K562 (cell line): ENCODE results near the gene CMTM8. TPM values are rescaled to one million over a fixed set of nuclear protein-coding genes. Genes with fewer than 3 reads are reported as not detected.
A peak's percentile ranks its signal among the peaks of the same experiment; 100 is the strongest.

Experiments used
- KDM1A ChIP-seq, 2 experiments: fragments of 450-650 bp; IDR thresholded peaks; 2 replicates each; pipeline ENCODE4 v1.6.1; 2016; ENCODE audit warnings: mild to moderate bottlenecking in 2 of 2
- MAFG ChIP-seq: fragments of 450-650 bp; conservative IDR thresholded peaks from 2 replicates; pipeline ENCODE4 v1.6.1; 2016; ENCODE audit warnings: missing genetic modification characterization, missing compliant biosample characterization
- MAFK ChIP-seq: IDR thresholded peaks from 2 replicates; pipeline ENCODE4 v1.6.1; 2011; ENCODE audit warnings: low read length, improper control_type of control experiment
- XRCC4 ChIP-seq: IDR thresholded peaks from one replicate; pipeline ENCODE4 v1.6.1; 2011; ENCODE audit not compliant: insufficient read depth, insufficient read length; ENCODE audit errors: extremely low read depth
- ZNF766 ChIP-seq: fragments of 200-800 bp; sonication (Bioruptor generic); conservative IDR thresholded peaks from 2 replicates; pipeline ENCODE4 v1.6.1; 2016; ENCODE audit warnings: missing genetic modification characterization, missing compliant biosample characterization
- polyA plus RNA-seq, 8 experiments: library from polyadenylated mRNA; depleted of rRNA in 4 of 8; stranded (reverse) in 5 of 8; unstranded in 3 of 8; fragments of >200 nt; fragmentation: Nextera tagmentation in 2 of 8; fragmentation: Illumina TruSeq in 1 of 8; extraction: Ambion mirVana in 2 of 8; extraction: Trizol in 1 of 8; gene quantifications; 2 replicates each; pipeline versions ENCODE4 v1.2.1 to v1.2.3, GENCODE V29; 2011 to 2014; ENCODE audit warnings: inconsistent platforms in 1 of 8, missing spikeins in 1 of 8
- total RNA-seq, 7 experiments: library from RNA; depleted of rRNA in 6 of 7; stranded (reverse); fragments of >200 nt in 6 of 7; fragmentation: Illumina TruSeq in 2 of 7; extraction: Trizol in 2 of 7; gene quantifications; 2 replicates each; pipeline versions ENCODE4 v1.2.1 to v1.2.3, GENCODE V29; 2011 to 2021; ENCODE audit warnings: low replicate concordance in 1 of 7
- TF ChIP-seq, protein P1 (sequence below): sonication (generic); formaldehyde crosslinking; IDR thresholded peaks from 2 replicates; pipeline ENCODE4 v1.8.0; 2023; ENCODE audit warnings: missing genetic modification reagents, mild to moderate bottlenecking, borderline replicate concordance
- TF ChIP-seq, protein P2 (sequence below): sonication (generic); IDR thresholded peaks from 2 replicates; pipeline ENCODE4 v1.6.1; 2016
- TF ChIP-seq, protein P3 (sequence below): fragments of 450-650 bp; IDR thresholded peaks from 2 replicates; pipeline ENCODE4 v1.6.1; 2016; ENCODE audit warnings: antibody characterized with exemption

Gene CMTM8
- total and polyA plus RNA-seq, 9 of the 15 experiments (the other 6 are each of a cell fraction or from before 2014, with no cell fraction given): not detected

DNA sequence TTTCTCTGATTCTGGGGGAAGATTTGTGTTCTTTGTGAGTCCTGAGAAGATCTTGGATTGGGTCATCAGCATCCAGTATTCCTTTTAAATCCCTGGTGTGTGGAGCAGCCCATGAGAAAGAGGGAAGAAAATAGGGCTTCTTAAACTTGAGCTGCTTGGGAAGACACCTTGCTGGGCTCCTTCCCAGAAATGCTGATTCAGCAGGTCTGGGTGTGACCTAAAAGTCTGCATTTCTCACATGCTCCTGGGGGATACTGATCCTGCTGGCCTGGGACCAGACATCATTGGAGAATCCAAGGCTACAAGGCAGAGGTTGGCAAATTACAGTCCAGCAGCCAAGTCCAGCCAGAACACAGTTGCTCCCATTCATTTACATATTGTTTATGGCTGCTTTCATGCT, 99.0 kb downstream of the CMTM8 start (continued):
- TF ChIP-seq, protein P1, sequence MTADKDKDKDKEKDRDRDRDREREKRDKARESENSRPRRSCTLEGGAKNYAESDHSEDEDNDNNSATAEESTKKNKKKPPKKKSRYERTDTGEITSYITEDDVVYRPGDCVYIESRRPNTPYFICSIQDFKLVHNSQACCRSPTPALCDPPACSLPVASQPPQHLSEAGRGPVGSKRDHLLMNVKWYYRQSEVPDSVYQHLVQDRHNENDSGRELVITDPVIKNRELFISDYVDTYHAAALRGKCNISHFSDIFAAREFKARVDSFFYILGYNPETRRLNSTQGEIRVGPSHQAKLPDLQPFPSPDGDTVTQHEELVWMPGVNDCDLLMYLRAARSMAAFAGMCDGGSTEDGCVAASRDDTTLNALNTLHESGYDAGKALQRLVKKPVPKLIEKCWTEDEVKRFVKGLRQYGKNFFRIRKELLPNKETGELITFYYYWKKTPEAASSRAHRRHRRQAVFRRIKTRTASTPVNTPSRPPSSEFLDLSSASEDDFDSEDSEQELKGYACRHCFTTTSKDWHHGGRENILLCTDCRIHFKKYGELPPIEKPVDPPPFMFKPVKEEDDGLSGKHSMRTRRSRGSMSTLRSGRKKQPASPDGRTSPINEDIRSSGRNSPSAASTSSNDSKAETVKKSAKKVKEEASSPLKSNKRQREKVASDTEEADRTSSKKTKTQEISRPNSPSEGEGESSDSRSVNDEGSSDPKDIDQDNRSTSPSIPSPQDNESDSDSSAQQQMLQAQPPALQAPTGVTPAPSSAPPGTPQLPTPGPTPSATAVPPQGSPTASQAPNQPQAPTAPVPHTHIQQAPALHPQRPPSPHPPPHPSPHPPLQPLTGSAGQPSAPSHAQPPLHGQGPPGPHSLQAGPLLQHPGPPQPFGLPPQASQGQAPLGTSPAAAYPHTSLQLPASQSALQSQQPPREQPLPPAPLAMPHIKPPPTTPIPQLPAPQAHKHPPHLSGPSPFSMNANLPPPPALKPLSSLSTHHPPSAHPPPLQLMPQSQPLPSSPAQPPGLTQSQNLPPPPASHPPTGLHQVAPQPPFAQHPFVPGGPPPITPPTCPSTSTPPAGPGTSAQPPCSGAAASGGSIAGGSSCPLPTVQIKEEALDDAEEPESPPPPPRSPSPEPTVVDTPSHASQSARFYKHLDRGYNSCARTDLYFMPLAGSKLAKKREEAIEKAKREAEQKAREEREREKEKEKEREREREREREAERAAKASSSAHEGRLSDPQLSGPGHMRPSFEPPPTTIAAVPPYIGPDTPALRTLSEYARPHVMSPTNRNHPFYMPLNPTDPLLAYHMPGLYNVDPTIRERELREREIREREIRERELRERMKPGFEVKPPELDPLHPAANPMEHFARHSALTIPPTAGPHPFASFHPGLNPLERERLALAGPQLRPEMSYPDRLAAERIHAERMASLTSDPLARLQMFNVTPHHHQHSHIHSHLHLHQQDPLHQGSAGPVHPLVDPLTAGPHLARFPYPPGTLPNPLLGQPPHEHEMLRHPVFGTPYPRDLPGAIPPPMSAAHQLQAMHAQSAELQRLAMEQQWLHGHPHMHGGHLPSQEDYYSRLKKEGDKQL: no peak
- TF ChIP-seq, protein P2, sequence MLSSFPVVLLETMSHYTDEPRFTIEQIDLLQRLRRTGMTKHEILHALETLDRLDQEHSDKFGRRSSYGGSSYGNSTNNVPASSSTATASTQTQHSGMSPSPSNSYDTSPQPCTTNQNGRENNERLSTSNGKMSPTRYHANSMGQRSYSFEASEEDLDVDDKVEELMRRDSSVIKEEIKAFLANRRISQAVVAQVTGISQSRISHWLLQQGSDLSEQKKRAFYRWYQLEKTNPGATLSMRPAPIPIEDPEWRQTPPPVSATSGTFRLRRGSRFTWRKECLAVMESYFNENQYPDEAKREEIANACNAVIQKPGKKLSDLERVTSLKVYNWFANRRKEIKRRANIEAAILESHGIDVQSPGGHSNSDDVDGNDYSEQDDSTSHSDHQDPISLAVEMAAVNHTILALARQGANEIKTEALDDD: no peak
- no peak for TF ChIP-seq ZNF766 (CRISPR knock-in tag)
- TF ChIP-seq KDM1A (IDR thresholded peaks at IDR 0.05): no peak
- peak; percentile 94 for TF ChIP-seq MAFG (tag)
- TF ChIP-seq, protein P3, sequence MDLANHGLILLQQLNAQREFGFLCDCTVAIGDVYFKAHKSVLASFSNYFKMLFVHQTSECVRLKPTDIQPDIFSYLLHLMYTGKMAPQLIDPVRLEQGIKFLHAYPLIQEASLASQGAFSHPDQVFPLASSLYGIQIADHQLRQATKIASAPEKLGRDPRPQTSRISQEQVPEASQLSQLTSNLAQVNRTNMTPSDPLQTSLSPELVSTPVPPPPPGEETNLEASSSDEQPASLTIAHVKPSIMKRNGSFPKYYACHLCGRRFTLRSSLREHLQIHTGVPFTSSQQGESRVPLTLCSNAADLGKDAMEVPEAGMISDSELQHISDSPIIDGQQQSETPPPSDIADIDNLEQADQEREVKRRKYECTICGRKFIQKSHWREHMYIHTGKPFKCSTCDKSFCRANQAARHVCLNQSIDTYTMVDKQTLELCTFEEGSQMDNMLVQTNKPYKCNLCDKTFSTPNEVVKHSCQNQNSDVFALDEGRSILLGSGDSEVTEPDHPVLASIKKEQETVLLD: no peak
- peak; percentile 97 for TF ChIP-seq MAFK
- no peak for TF ChIP-seq XRCC4
